ENCODE data around the gene CYB561D2. TPM values are rescaled to one million over a fixed set of nuclear protein-coding genes. Genes with fewer than 3 reads are reported as not detected.
A peak's percentile ranks its signal among the peaks of the same experiment; 100 is the strongest.

CYB561D2 gene
- total and polyA plus RNA-seq, 2 of the 13 experiments (the other 11 are each of a cell fraction or from before 2014, with no cell fraction given): 11.1 to 17.2 TPM

GRCh38 chr3:50324351-50325112 is 26.1 kb upstream of the CYB561D2 start (continued):
- TF ChIP-seq TBX3 (IDR thresholded peaks at IDR 0.05; ENCODE audit: borderline replicate concordance) (no peak), RBFOX2 (IDR thresholded peaks at IDR 0.05; ENCODE audit: low read depth, low read length) (no peak), KDM2A (CRISPR knock-in tag; IDR thresholded peaks at IDR 0.05; ENCODE audit: borderline replicate concordance, low read depth) (peak; percentile 78; the same call in 1 of the 2 replicates), KMT2B (CRISPR knock-in tag; IDR thresholded peaks at IDR 0.05) (no peak), EED (CRISPR knock-in tag; IDR thresholded peaks at IDR 0.05) (no peak), ATRX (CRISPR knock-in tag; IDR thresholded peaks at IDR 0.05; ENCODE audit: borderline replicate concordance) (no peak), ETV6 (CRISPR knock-in tag; conservative IDR thresholded peaks at IDR 0.05) (no peak), ZNF781 (CRISPR knock-in tag; IDR thresholded peaks at IDR 0.05; ENCODE audit: borderline replicate concordance, not compliant biosample characterization) (peak; percentile 32), ZNF558 (CRISPR knock-in tag; IDR thresholded peaks at IDR 0.05; ENCODE audit: borderline replicate concordance) (no peak), XRCC5 (optimal IDR thresholded peaks at IDR 0.05; ENCODE audit: low read length) (peak; percentile 88), SP140L (CRISPR knock-in tag; IDR thresholded peaks at IDR 0.05; ENCODE audit: borderline replicate concordance) (no peak), KAT8 (CRISPR knock-in tag; IDR thresholded peaks at IDR 0.05) (peak; percentile 61), TSC22D2 (CRISPR knock-in tag; IDR thresholded peaks at IDR 0.05; ENCODE audit: borderline replicate concordance) (no peak), MED1 (CRISPR knock-in tag; IDR thresholded peaks at IDR 0.05) (peak; percentile 62; the same call in 1 of the 2 replicates), ZNF782 (CRISPR knock-in tag; IDR thresholded peaks at IDR 0.05; ENCODE audit: borderline replicate concordance) (peak; percentile 62; the same call in 1 of the 2 replicates), CREB1 (IDR thresholded peaks at IDR 0.05) (no peak), CREB1 (CRISPR knock-in tag; IDR thresholded peaks at IDR 0.05) (peak; percentile 50; the same call in 1 of the 2 replicates), NFIB (CRISPR knock-in tag; IDR thresholded peaks at IDR 0.05; ENCODE audit: borderline replicate concordance) (no peak), NR3C1 (CRISPR knock-in tag; IDR thresholded peaks at IDR 0.05) (no peak), ZBTB4 (CRISPR knock-in tag; IDR thresholded peaks at IDR 0.05; ENCODE audit: borderline replicate concordance) (no peak), ZNF639 (CRISPR knock-in tag; conservative IDR thresholded peaks at IDR 0.05) (no peak), ZNF816 (CRISPR knock-in tag; IDR thresholded peaks at IDR 0.05; ENCODE audit: borderline replicate concordance) (no peak), KMT2A (CRISPR knock-in tag; IDR thresholded peaks at IDR 0.05) (no peak), ZFP36 (IDR thresholded peaks at IDR 0.05; ENCODE audit: borderline replicate concordance, low read depth, low read length, partially characterized antibody) (no peak)
- TF ChIP-seq, protein P1, sequence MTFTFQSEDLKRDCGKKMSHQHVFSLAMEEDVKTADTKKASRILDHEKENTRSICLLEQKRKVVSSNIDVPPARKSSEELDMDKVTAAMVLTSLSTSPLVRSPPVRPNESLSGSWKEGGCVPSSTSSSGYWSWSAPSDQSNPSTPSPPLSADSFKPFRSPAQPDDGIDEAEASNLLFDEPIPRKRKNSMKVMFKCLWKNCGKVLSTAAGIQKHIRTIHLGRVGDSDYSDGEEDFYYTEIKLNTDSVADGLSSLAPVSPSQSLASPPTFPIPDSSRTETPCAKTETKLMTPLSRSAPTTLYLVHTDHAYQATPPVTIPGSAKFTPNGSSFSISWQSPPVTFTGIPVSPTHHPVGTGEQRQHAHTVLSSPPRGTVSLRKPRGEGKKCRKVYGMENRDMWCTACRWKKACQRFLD (CRISPR knock-in tag; IDR thresholded peaks at IDR 0.05; ENCODE audit: borderline replicate concordance): no peak
